Posterior vena cava (tissue), 2 donors: ENCODE results near the gene ITGA11. TPM values are rescaled to one million over a fixed set of nuclear protein-coding genes. Genes with fewer than 3 reads are reported as not detected.

Experiments
- DNase-seq: peaks from one replicate; pipeline ENCODE4 v3.0.0-alpha.2; 2020; ENCODE audit warnings: low spot score
- intact Hi-C, 2 donors: fragments of 100-400 bp; cut with DNase I; formaldehyde crosslinking; loops; one replicate each; pipeline versions ENCODE4 v1.14.1 to v1.14.2; 2022 to 2023
- total RNA-seq, 2 donors: library from RNA; stranded (reverse); fragmentation: NEBNext Ultra II Directional; extraction: Animal tissue kit (Norgen Biotek cat#: 25700); gene quantifications; one replicate each; pipeline ENCODE4 v1.2.1, GENCODE V29; 2021
- donor health status: DM: yes; HTN: yes; CAD: no.
- donor health status: DM: yes; HTN: yes; CAD: no.

Gene ITGA11
- total RNA-seq, 2 donors from 2014 or later = 23.1 to 62.5 TPM

GRCh38 chr15:68428431-68428940 is 3.5 kb downstream of the ITGA11 start:
- peak; percentile 16 for DNase-seq

GRCh38 chr15:68427963-68428362 is 4.0 kb downstream of the ITGA11 start:
- intact Hi-C loops = loop anchor here in 1 of 2 donors (10.0 kb wide), 1 partner anchor 97 kb away; no protein-coding TSS in a partner anchor
- no peak for DNase-seq

More at GRCh38 chr15:68428431-68428940, 3.5 kb downstream of the ITGA11 start:
- intact Hi-C loops = loop anchor here in 1 of 2 donors (10.0 kb wide), 1 partner anchor 96 kb away; no protein-coding TSS in a partner anchor

GRCh38 chr15:68427366-68427765 is 4.6 kb downstream of the ITGA11 start:
- no peak for DNase-seq
- intact Hi-C loops = loop anchor here in 1 of 2 donors (10.0 kb wide), 1 partner anchor 97 kb away; no protein-coding TSS in a partner anchor

- peak; percentile 30 for DNase-seq
- intact Hi-C loops = loop anchor here in 1 of 2 donors (10.0 kb wide), 1 partner anchor 99 kb away; no protein-coding TSS in a partner anchor
These were observed 5.8 kb downstream of the ITGA11 start for GRCh38 chr15:68426116-68426515.

- peak; percentile 62 for DNase-seq
- intact Hi-C loops = loop anchor here in 1 of 2 donors (10.0 kb wide), 1 partner anchor 99 kb away; no protein-coding TSS in a partner anchor
These were observed 6.4 kb downstream of the ITGA11 start for GRCh38 chr15:68425428-68426060.

GRCh38 chr15:68424754-68425390 is 7.1 kb downstream of the ITGA11 start:
- DNase-seq = peak; percentile 34

GRCh38 chr15:68423359-68424296 is 8.3 kb downstream of the ITGA11 start:
- DNase-seq = peak; percentile 72
- intact Hi-C loops = loop anchor here in 1 of 2 donors (10.0 kb wide), 1 partner anchor 101 kb away; no protein-coding TSS in a partner anchor

More at GRCh38 chr15:68424754-68425390, 7.1 kb downstream of the ITGA11 start:
- intact Hi-C loops = loop anchor here in 1 of 2 donors (10.0 kb wide), 1 partner anchor 100 kb away; no protein-coding TSS in a partner anchor

GRCh38 chr15:68422403-68423145 is 9.4 kb downstream of the ITGA11 start:
- intact Hi-C loops = loop anchor here in 1 of 2 donors (10.0 kb wide), 1 partner anchor 102 kb away; no protein-coding TSS in a partner anchor
- DNase-seq = peak; percentile 55

GRCh38 chr15:68421798-68422402 is 10.1 kb downstream of the ITGA11 start:
- intact Hi-C loops = loop anchor here in 1 of 2 donors (10.0 kb wide), 1 partner anchor 103 kb away; no protein-coding TSS in a partner anchor
- peak; percentile 75 for DNase-seq

- DNase-seq = peak; percentile 59
- intact Hi-C loops = loop anchor here in 1 of 2 donors (10.0 kb wide), 1 partner anchor 104 kb away; no protein-coding TSS in a partner anchor
These were observed 10.8 kb downstream of the ITGA11 start for GRCh38 chr15:68421115-68421551.

- intact Hi-C loops = loop anchor here in 1 of 2 donors (10.0 kb wide), 1 partner anchor 105 kb away; no protein-coding TSS in a partner anchor
- peak; percentile 35 for DNase-seq
These were observed 11.7 kb downstream of the ITGA11 start for GRCh38 chr15:68420186-68420684.

- intact Hi-C loops = loop anchor here (10.0 kb wide), 1 partner anchor 105 kb away; no protein-coding TSS in a partner anchor
- DNase-seq = peak; percentile 20
These were observed 12.4 kb downstream of the ITGA11 start for GRCh38 chr15:68419301-68420175.

- peak; percentile 77 for DNase-seq
- intact Hi-C loops = loop anchor here in 1 of 2 donors (10.0 kb wide), 1 partner anchor 106 kb away; no protein-coding TSS in a partner anchor
These were observed 13.3 kb downstream of the ITGA11 start for GRCh38 chr15:68418611-68419161.

- intact Hi-C loops = loop anchor here in 1 of 2 donors (10.0 kb wide), 1 partner anchor 107 kb away; no protein-coding TSS in a partner anchor
- no peak for DNase-seq
These were observed 14.1 kb downstream of the ITGA11 start for GRCh38 chr15:68417897-68418296.

GRCh38 chr15:68417051-68417450 is 14.9 kb downstream of the ITGA11 start:
- DNase-seq = peak; percentile 5
- intact Hi-C loops = loop anchor here in 1 of 2 donors (10.0 kb wide), 1 partner anchor 108 kb away; no protein-coding TSS in a partner anchor

GRCh38 chr15:68416158-68416535 is 15.8 kb downstream of the ITGA11 start:
- intact Hi-C loops = loop anchor here in 1 of 2 donors (10.0 kb wide), 1 partner anchor 109 kb away; no protein-coding TSS in a partner anchor
- DNase-seq = peak; percentile 30
